ENCODE results near the gene TBCE. TPM values are rescaled to one million over a fixed set of nuclear protein-coding genes. Genes with fewer than 3 reads are reported as not detected.
A peak's percentile ranks its signal among the peaks of the same experiment; 100 is the strongest.

The TBCE gene
- total RNA-seq, 1 experiment from 2014 or later = 41.0 TPM

DNA sequence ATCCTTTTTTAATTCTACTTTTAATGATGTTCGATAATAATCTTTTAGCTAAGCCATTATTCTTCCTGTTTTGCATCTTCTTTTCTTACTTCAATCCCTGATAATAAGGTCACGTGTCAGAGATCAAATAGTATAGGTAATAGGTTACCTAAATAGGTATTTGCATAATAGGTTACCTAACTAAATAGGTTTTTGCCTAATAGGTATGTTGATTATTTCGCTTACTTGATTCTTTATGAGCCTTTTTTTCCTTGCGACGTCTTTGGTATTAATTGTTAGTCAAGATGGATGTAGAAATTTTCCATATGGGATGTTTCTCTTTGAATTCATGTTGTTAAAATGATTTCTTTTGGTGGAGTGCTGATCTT lies 36.3 kb upstream of the TBCE start:
- CTCF ChIA-PET = no interaction called here
- no TSS peak for BruUV-seq (replicated peaks)

DNA sequence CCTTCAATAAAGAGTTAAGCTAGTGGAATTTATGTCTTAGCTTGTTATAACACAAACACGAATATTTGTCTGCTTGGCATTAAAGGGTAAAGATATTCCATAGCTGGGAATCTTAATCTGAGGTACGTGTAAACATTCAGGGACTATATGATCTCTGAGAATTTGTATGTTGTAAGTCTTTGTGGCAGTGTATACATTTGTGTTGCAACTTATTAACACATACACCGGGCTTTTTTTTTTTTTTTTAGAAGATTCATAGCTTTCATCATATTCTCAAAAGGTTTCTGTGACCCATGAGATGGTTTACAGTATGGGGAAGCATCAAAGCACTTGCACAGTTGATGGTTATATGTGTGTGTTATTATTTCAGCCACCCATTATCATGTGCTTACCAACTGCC lies 35.8 kb upstream of the TBCE start:
- CTCF ChIA-PET = no interaction called here
- intact Hi-C loops (cut with micrococcal nuclease) = no loop called here
- peaks cover 64% of the 10 kb centered on the region for H3K79me2 ChIP-seq (ENCODE audit: low read length)
- no TSS peak for BruUV-seq (replicated peaks)
- no peaks in the 10 kb centered on the region for H3K9me2 ChIP-seq (replicated peaks; ENCODE audit: low read length)
- peaks cover 6% of the 10 kb centered on the region; the same call in 1 of the 2 replicates for H4K20me1 ChIP-seq (ENCODE audit: low read length)
- H3F3A ChIP-seq (ENCODE audit: low read length, unreplicated experiment) = no peaks in the 10 kb centered on the region
- no peak overlapping the region for H2AFZ ChIP-seq (ENCODE audit: low read length)
- peak overlapping the region; percentile 92 for H3K4me3 ChIP-seq (ENCODE audit: low read length)
- TF ChIP-seq EZH2 (IDR thresholded peaks at IDR 0.05; ENCODE audit: low read length, unreplicated experiment) = no peak
- no peak for TF ChIP-seq EZH2phosphoT487 (IDR thresholded peaks at IDR 0.05; ENCODE audit: borderline replicate concordance, low read length)
- TF ChIP-seq, protein P1, sequence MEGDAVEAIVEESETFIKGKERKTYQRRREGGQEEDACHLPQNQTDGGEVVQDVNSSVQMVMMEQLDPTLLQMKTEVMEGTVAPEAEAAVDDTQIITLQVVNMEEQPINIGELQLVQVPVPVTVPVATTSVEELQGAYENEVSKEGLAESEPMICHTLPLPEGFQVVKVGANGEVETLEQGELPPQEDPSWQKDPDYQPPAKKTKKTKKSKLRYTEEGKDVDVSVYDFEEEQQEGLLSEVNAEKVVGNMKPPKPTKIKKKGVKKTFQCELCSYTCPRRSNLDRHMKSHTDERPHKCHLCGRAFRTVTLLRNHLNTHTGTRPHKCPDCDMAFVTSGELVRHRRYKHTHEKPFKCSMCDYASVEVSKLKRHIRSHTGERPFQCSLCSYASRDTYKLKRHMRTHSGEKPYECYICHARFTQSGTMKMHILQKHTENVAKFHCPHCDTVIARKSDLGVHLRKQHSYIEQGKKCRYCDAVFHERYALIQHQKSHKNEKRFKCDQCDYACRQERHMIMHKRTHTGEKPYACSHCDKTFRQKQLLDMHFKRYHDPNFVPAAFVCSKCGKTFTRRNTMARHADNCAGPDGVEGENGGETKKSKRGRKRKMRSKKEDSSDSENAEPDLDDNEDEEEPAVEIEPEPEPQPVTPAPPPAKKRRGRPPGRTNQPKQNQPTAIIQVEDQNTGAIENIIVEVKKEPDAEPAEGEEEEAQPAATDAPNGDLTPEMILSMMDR (conservative IDR thresholded peaks at IDR 0.05; ENCODE audit: low read depth, low read length) = no peak
- H3K4me2 ChIP-seq (ENCODE audit: low read length) = peak overlapping the region; percentile 100
- no peaks in the 10 kb centered on the region for H3K27me3 ChIP-seq (ENCODE audit: low read length)
- ATAC-seq (no peak), DNase-seq (no peak)
- H3K9me3 ChIP-seq (ENCODE audit: low read length) = no peaks in the 10 kb centered on the region
- no peak overlapping the region for H3K27ac ChIP-seq (ENCODE audit: low read length)
- POLR2A ChIA-PET (ENCODE audit: unreplicated experiment) = interaction anchor here (0.5 kb wide), 1 partner anchor 183 kb away, joined by 3 read pairs; no protein-coding TSS in a partner anchor
- peak overlapping the region; percentile 83; the same call in 1 of the 2 replicates for H3K9ac ChIP-seq (ENCODE audit: low read length)
- H3K36me3 ChIP-seq (ENCODE audit: low read depth, low read length) = no peaks in the 10 kb centered on the region
- H3K4me1 ChIP-seq (ENCODE audit: insufficient read depth, low read length) = peaks cover 10% of the 10 kb centered on the region; the same call in 1 of the 2 replicates

More for the DNA sequence above, 36.3 kb upstream of the TBCE start:
- no peaks in the 10 kb centered on the region for H3K9me3 ChIP-seq (ENCODE audit: low read length)
- POLR2A ChIA-PET (ENCODE audit: unreplicated experiment) = interaction anchor here (0.5 kb wide), 1 partner anchor 182 kb away, joined by 3 read pairs; no protein-coding TSS in a partner anchor
- no peak for ATAC-seq
- intact Hi-C loops (cut with micrococcal nuclease) = no loop called here
- no peak for DNase-seq
- no peaks in the 10 kb centered on the region for H3K36me3 ChIP-seq (ENCODE audit: low read depth, low read length)
- H3K27me3 ChIP-seq (ENCODE audit: low read length) = no peaks in the 10 kb centered on the region
- peaks cover 11% of the 10 kb centered on the region for H4K20me1 ChIP-seq (ENCODE audit: low read length)
- H3K4me3 ChIP-seq (ENCODE audit: low read length) = peak overlapping the region; percentile 92
- no peaks in the 10 kb centered on the region for H3K9me2 ChIP-seq (replicated peaks; ENCODE audit: low read length)
- peak overlapping the region; percentile 83 for H3K9ac ChIP-seq (ENCODE audit: low read length)
- peaks cover 14% of the 10 kb centered on the region; the same call in 1 of the 2 replicates for H3K4me1 ChIP-seq (ENCODE audit: insufficient read depth, low read length)
- TF ChIP-seq, protein P1 (conservative IDR thresholded peaks at IDR 0.05; ENCODE audit: low read depth, low read length) = no peak
- TF ChIP-seq EZH2 (IDR thresholded peaks at IDR 0.05; ENCODE audit: low read length, unreplicated experiment) = no peak
- no peak for TF ChIP-seq EZH2phosphoT487 (IDR thresholded peaks at IDR 0.05; ENCODE audit: borderline replicate concordance, low read length)
- H3K27ac ChIP-seq (ENCODE audit: low read length) = no peak overlapping the region
- no peak overlapping the region for H2AFZ ChIP-seq (ENCODE audit: low read length)
- no peaks in the 10 kb centered on the region for H3F3A ChIP-seq (ENCODE audit: low read length, unreplicated experiment)
- peak overlapping the region; percentile 100 for H3K4me2 ChIP-seq (ENCODE audit: low read length)
- peaks cover 69% of the 10 kb centered on the region for H3K79me2 ChIP-seq (ENCODE audit: low read length)

DNA sequence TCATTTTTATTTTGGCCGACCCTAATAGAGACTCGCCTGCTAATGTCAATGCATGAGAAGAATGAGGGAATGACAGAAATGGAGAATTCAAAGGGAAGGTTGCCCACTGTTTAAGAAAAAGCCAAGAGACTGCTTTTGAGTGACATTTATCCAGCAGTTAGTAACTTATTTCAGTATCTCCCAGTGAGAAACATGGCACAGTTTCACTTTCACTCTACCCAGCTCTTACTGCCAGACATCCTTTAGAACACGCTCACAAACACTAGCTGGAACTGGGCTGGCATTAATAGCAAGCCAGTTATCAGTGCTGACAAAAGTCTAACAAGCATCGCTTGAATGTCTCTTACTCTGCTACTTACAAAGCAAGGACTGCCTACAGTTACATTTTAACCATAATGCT lies 30.3 kb upstream of the TBCE start:
- Histone ChIP-seq H2AFZ (ENCODE audit: low read length) (no peak overlapping the region), H3K4me3 (ENCODE audit: low read length) (no peak overlapping the region), H3K79me2 (ENCODE audit: low read length) (peaks cover 20% of the 10 kb centered on the region), H4K20me1 (ENCODE audit: low read length) (no peaks in the 10 kb centered on the region), H3K4me1 (ENCODE audit: insufficient read depth, low read length) (peaks cover 7% of the 10 kb centered on the region; the same call in 1 of the 2 replicates), H3F3A (ENCODE audit: low read length, unreplicated experiment) (no peaks in the 10 kb centered on the region), H3K9me2 (replicated peaks; ENCODE audit: low read length) (no peaks in the 10 kb centered on the region), H3K9me3 (ENCODE audit: low read length) (no peaks in the 10 kb centered on the region), H3K9ac (ENCODE audit: low read length) (no peak overlapping the region), H3K27me3 (ENCODE audit: low read length) (no peaks in the 10 kb centered on the region), H3K27ac (ENCODE audit: low read length) (no peak overlapping the region), H3K36me3 (ENCODE audit: low read depth, low read length) (no peaks in the 10 kb centered on the region), H3K4me2 (ENCODE audit: low read length) (no peak overlapping the region)
- POLR2A ChIA-PET (ENCODE audit: unreplicated experiment) = no interaction called here
- TF ChIP-seq EZH2 (IDR thresholded peaks at IDR 0.05; ENCODE audit: low read length, unreplicated experiment) (no peak), EZH2phosphoT487 (IDR thresholded peaks at IDR 0.05; ENCODE audit: borderline replicate concordance, low read length) (no peak)
- TF ChIP-seq, protein P1 (conservative IDR thresholded peaks at IDR 0.05; ENCODE audit: low read depth, low read length) = no peak
- ATAC-seq (no peak), DNase-seq (no peak)
- intact Hi-C loops (cut with micrococcal nuclease) = no loop called here
- CTCF ChIA-PET = no interaction called here
- no TSS peak for BruUV-seq (replicated peaks)

All from PC-3 (cell line).